Measurements from ENCODE around the gene KLHL11.

KLHL11 gene

GRCh38 chr17:41806685-41807445 lies 58.4 kb downstream of the KLHL11 start:
- DNase-seq: no peak

All from NCI-H1930 (cell line).